GM12872 (cell line): ENCODE results near the gene COL23A1.
A peak's percentile ranks its signal among the peaks of the same experiment; 100 is the strongest.

Experiments used
- TF ChIP-seq, protein P1 (sequence below): IDR thresholded peaks from 3 replicates; pipeline ENCODE4 v1.5.1; 2011; ENCODE audit warnings: low read depth, mild to moderate bottlenecking, low read length, moderate library complexity; ENCODE audit not compliant: insufficient read depth

COL23A1 gene

DNA sequence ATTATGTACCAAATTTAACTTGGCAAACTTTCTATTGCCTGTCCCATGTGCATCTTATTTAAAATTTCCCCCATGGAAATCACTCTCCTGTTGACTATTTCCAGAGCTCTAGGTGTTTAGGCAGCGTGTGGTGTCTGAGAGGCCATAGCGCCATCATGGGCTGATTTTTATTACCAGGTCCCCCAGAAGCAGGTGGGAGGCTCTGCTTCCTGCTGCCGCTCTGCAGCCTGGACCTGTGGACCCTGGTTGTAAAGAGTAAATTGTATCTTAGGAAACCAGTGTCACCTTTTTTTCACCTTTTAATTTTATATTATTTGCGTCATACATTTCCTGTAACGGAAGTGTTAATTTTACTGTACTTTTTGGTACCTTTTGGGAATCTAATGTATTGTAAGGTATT is 379.5 kb downstream of the COL23A1 start:
- TF ChIP-seq, protein P1, sequence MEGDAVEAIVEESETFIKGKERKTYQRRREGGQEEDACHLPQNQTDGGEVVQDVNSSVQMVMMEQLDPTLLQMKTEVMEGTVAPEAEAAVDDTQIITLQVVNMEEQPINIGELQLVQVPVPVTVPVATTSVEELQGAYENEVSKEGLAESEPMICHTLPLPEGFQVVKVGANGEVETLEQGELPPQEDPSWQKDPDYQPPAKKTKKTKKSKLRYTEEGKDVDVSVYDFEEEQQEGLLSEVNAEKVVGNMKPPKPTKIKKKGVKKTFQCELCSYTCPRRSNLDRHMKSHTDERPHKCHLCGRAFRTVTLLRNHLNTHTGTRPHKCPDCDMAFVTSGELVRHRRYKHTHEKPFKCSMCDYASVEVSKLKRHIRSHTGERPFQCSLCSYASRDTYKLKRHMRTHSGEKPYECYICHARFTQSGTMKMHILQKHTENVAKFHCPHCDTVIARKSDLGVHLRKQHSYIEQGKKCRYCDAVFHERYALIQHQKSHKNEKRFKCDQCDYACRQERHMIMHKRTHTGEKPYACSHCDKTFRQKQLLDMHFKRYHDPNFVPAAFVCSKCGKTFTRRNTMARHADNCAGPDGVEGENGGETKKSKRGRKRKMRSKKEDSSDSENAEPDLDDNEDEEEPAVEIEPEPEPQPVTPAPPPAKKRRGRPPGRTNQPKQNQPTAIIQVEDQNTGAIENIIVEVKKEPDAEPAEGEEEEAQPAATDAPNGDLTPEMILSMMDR: no peak

DNA sequence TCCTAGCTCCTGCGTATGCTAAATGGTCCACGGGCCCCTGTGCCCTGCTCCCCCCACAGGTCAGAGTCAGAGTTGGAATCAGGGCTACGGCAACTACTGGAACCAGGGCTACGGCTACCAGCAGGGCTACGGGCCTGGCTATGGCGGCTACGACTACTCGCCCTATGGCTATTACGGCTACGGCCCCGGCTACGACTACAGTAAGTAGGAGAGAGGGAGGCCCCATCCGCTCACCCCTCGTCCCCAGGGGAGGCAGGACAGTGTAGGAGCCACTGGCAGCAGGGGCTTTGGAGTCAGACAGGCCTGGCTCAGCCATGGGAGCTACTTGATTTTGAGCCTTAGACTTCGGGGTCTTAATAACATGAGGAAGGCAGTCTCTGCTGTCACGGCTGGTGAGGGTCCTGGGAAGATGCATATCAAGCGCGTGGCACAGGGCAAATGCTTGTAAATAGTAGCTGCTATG is 380.1 kb downstream of the COL23A1 start:
- TF ChIP-seq, protein P1: no peak

DNA sequence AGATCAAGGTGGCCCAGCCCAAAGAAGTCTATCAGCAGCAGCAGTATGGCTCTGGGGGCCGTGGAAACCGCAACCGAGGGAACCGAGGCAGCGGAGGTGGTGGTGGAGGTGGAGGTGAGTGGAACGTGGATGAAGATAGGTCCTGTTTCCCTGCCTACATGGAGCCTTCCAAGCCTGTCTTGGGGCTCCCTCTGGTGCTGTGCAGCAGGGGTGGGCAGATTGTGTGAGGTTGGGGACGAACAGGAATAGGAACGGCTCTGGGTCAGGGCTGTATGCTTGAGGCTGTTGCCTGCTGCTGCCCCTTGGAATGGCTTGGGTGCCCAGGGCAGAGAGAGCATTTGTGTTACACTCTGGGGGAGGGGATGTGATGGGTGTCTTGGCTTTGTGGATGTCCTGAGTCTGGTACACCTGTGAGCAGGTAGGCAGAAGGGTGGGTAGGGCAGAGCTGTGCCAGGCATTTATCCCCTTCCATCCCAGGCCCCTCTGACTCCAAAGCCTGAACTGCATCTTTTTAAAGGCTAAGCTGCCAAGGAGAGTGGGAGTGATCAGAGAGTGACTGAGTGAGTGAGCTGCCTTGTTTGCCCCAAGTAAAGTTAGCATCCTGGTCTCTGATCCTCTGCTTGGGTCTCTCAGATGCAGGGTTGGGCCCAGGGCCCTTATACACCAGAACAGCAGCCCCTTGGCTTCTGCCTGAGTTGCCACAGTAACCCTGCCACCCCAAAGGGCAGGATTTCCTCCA is 380.7 kb downstream of the COL23A1 start:
- TF ChIP-seq, protein P1: no peak

DNA sequence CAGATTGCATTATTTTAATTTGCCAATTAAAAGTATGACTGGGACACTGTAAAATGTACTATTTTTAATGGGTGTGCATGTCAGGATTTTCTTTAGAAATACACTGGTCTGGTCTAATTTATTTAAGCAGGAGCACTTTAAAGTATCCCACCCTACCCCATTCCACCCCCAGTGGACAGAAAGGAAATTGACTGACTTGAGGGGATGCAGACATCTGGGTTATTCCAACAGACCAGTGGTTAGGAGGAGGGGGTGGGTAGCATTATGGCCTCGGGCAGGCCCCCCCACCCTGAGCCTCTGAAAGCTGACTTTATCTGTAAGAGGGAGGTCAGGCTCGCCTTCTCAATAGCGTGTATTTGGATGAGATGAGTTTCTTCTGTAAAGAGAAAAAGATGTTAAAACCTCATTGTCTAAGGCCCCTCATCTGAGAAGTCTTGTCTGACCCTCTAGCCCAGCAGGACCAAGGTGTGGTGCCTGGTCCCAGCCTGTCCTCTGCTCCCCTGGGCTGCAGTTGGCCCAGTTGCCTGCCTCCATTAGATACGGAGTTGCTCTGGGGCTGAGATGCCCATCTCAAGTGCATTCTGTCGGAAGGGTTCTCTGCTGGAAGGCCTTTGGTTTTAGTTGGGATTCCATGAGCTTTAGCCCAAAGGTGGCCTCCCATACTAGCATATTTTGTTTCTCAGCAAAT is 381.5 kb downstream of the COL23A1 start:
- TF ChIP-seq, protein P1: peak; percentile 39; the same call in 2 of the 3 replicates

DNA sequence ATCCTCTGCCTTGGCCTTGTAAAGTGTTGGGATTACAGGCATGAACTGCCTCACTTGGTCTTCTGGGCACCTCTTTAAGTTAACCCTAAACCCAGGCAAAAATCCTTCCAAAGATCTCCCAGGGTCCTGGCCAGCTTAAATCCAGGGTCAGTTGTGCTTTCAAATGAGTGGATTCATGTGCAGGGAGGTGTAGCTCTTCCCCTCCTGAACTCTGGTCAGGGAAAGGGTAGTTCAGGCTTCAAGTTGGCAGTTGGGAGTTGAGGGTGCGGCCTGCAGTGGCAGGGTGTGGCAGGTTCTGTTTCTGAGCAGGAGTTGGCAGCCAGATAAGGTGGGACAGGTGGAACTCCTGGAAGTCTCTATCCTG is 382.3 kb downstream of the COL23A1 start:
- TF ChIP-seq, protein P1: no peak

DNA sequence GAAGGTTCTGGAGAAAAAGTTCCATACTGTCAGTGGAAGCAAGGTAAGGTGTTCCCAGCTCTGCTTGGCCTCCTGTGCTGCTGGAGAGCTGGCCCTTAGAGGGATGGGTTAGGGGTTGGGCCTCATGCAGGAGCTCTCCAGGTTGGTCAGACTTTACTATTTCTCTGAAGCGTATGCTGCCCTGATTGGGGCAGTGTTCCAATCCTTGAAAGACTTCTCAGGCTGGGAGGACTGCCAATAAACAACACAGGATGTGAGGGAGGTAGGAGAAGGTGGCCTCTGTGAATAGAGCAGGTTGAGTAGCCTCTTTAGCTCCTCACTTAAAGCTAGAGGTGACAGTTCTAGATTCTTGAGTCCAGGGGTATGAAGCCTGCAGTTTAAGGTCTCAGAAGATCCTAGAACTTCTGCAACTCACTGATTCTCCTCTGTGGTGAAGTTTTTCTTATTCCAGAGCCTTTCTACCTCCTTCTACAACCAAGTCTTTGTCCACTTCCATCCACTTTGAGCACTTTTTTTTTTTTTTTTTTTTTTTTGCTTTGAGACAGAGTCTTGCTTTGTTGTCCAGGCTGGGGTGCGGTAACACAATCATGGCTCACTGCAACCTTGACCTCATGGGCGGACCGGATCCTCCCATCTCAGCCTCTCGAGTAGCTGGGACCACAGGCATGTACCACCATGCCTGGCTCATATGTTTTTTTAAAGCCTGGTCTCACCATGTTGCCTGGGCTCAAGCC is 382.8 kb downstream of the COL23A1 start:
- TF ChIP-seq, protein P1: no peak
